Measurements from ENCODE around the gene SLC2A4RG.
A peak's percentile ranks its signal among the peaks of the same experiment; 100 is the strongest.

The SLC2A4RG gene

DNA sequence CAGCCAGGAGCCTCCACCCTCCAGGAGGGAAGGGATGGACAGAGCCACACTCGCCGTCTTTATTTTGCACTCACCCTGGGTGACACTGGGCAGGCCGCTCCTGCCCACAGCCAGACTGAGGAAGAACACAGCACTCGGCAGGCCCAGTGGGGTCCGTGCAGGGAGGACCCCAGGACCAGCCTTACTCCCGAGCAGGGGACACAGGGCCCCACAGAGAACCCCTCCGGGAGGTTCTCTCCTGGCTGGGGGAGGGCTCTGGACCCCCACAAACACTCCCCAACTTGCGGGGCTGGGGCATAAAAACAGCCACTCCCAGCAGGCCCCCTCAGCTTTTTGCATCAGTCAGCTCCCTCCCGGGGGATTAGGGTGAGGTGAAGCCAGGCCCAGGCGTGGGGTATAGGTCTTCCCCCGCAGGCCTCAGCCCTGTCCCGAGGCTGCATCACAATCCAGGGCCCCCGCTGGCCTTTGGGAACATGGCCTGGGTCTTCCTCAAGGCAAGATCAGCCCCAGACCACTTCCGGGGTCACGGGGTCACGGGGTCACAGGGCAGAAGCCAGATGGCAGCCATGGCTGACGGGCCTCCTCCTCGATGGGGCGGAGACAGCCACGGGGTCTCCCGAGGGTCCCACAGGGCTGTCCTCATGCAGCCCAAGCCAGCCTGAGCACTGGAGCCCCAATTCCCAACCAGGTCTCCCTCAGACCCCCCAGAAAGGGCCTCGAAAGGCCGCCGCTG, 39.9 kb upstream of the SLC2A4RG start:
- no peak for DNase-seq (ENCODE audit: low read depth)

DNA sequence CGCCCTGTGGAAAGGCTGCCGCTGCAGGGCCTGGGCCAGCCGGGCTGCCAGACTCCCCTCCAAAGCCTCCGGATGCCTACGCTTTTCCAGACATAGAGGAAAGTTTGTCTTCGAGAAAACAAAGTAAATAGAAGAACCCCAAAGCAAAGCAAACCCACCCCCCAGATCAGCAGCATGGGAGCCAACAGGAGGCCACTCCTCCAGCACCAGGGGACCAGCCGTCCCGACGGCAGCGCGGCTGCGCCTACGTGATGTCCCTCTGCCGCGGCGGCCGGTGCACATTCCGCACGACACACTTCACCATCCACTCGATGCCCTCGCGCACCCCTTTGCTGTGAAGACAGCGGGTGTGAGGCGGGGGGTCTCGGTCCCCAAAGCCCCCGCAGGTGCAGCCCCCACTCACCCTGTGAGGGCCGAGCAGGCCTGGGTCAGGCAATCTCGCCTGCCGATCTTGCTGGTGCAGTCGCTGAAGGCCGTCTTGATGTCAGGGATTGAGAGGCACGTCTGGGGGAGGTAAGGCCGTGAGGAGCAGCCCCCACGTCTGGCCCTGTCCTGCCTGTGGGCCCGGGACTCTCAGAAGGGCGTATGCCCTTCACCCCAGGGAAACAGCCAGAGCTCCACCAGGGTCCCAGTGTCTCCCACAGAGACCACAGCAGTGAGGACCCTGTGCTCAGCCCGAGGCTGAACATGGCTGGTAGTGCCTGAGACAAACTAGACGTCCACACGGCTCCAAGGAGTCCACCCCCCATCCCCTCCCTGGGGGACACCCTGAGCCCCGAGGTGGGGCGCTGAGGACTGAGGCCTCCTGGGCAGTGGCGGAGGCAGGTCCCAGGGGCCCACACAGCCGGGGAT, 39.2 kb upstream of the SLC2A4RG start:
- no peak for DNase-seq (ENCODE audit: low read depth)

DNA sequence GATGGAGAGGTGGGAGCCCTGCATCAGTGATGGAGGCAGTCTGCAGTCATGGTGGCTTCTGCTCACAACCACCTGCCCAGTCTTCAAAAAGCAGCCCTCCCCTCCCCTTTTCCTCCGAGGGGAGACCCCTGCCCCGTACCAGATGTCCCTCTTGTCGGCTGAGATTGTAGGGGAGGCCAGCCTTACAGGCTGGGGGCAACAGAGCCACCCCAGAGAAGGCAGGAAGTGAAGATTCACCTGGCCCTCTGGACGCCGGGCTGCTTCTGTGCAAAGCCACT, 38.6 kb upstream of the SLC2A4RG start:
- no peak for DNase-seq (ENCODE audit: low read depth)

DNA sequence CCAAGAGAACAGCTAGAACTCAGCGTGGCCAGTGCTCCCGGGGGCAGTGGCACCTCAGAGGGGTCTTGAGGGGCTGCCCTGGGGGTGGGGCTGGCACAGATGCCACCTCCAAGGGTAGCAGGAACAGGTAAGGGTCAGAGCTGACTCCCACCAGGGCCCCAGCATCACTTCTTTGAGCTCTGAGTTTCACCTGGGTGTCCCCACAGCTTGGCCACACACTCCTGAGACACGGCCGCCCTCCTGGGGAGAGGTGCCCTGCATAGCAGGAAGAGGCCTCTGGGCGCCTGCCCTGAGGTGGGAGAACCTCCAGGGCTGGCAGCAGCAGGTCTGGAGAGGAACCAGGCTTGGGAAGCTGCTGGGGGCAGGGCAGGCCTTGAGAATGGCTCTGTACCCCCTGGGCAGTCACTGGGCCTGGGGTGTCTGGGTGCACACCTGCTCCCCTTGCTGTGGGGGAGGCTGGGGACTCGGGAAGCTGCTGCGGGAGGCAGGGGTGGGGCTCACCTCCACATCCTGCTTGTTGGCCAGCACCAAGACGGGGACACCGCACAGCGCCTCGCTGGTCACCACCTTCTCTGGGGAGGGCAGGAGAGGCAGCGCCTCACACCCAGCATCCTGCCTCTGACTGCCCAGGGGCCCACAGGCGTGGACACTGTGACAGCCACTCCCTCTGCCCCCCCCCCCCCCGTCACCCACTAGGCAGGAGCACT, 38.1 kb upstream of the SLC2A4RG start:
- no peak for DNase-seq (ENCODE audit: low read depth)

DNA sequence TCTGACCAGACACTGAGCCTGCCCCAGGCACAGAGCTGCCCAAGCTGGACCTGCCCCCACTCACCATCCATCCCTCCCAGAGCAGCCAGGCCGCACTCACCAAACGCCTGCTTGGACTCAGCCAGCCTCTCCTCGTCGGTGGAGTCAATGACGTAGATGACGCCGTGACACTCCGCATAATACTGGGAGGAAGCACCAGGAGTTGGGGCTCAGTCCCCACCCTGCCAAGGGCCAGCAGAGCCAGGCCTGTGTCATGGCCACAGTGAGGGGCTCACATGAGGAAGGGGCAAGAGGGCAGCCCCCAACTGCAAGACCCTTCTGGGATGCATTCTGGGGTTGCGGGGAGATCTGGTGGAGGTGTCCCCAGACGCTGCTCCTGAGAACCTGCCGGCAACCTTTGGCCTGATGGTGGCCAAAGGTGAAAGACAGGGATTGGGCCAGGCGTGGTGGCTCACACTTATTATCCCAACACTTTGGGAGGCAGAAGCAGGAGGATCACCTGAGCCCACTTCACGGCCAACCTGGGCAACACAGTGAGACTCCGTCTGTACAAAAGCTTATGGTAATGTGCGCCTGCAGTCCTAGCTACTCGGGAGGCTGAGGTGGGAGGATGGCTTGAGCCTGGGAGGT, 37.4 kb upstream of the SLC2A4RG start:
- DNase-seq (ENCODE audit: low read depth), result no peak

DNA sequence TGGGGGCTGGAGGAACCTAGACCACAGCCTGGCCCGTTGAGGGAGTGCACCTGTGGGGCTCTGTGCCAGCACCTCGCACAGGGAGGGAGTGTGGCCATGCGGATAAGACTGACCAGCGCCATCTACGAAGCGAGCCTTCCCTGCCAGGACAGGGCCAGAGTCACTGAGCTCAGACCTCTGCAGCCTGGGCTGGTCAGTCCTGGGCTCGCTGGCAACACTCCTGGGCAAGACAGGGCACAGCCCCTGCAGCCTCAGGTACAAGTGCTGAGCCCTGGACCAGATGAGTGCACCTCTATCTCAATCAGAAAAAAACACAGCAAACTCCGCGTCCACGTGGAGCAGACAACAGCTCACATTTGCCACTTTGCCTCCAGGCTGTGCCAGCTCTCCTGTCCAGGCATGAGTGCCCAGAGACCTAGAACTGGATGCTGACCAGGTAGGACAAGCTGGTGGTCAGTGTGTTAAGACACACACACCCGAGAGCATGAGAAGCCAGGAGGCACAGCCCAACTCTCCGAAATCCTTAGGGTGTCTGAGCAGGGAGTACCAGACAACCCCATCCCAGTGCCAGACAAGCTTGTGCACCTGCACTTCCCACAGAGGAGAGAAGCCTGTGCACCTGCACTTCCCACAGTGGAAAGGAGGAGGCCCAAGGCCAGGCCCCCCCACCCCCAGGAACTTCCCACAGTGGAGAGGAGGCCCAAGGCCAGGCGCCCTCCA, 36.7 kb upstream of the SLC2A4RG start:
- DNase-seq (ENCODE audit: low read depth), result no peak

DNA sequence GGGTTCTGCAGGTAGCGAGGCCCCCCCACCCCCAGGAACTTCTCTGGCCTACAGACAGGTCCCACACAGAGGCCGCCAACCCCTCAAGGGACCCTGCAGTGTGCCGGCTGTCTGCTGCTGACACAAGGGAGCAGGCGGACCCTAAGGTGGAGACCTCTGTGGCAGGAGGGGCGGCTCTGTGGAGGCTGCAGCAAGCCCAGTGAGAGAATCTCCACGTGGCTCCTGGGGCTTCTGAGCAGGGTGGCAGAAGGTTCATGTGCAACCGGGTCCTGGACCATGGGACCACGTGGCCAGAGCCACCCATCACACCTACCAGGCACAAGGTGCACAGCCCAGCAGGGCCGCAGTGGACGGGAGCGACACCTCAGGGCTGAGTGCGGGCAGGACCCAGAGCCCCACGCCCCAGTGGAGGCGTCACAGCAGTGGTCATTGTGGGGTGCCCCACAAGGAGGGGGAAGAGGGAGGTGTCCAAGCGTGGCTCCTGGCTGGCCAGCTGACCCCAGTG, 36.1 kb upstream of the SLC2A4RG start:
- no peak for DNase-seq (ENCODE audit: low read depth)

DNA sequence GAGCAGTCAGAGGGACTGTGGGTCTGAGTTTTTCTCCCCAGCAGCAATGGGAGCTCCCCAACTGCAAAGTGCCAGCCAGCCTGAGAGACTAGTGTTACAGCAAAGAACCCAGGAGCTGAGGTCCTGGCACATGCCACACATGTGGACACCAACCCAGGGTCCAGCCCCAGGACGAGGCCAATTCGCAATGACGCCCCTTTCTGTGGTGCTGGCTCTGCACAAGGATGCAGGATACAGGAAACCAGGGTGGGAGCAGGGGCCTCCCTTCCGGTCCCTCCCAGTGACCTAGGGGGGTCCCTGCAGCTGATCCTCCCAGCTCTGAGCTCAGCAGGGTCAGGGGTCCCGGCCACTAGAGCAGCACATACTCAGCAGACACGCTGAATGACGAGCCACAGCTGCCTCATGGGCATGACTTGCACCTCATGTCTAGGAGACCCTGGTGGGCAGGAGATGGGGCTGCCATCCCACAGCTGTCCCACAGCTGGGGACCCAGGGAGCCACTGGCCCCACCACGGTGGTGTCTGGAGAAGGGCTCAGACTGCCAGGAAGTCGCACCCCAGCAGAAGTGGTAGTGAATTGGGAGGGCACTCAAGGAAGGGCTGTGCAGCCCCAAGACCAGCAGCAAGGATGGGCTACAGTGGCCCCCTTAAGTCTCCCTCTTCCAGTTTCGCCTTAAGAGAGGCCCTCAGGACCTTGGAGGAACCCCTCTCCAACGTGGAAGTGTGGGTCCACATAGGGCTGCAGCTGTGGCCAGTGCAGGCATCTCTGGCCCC, 35.4 kb upstream of the SLC2A4RG start:
- no peak for DNase-seq (ENCODE audit: low read depth)

DNA sequence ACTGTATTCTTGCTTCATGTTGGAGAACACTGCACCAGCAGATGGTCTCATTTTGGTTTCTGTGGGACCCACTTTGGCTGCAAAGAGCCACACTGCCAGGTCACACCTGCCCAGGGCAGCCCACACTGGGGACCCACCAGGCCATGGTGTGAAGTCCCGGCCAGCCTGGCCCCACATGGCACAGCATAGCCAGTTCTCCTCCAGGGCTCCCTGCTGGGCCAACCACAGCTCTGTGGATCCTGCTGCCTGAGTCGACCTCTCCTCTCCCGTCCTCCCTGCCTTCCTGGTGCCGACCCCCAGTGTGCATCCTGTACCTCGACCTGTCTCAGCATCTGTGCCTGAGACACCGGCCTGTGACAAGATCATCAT, 34.8 kb upstream of the SLC2A4RG start:
- DNase-seq (ENCODE audit: low read depth), result no peak

DNA sequence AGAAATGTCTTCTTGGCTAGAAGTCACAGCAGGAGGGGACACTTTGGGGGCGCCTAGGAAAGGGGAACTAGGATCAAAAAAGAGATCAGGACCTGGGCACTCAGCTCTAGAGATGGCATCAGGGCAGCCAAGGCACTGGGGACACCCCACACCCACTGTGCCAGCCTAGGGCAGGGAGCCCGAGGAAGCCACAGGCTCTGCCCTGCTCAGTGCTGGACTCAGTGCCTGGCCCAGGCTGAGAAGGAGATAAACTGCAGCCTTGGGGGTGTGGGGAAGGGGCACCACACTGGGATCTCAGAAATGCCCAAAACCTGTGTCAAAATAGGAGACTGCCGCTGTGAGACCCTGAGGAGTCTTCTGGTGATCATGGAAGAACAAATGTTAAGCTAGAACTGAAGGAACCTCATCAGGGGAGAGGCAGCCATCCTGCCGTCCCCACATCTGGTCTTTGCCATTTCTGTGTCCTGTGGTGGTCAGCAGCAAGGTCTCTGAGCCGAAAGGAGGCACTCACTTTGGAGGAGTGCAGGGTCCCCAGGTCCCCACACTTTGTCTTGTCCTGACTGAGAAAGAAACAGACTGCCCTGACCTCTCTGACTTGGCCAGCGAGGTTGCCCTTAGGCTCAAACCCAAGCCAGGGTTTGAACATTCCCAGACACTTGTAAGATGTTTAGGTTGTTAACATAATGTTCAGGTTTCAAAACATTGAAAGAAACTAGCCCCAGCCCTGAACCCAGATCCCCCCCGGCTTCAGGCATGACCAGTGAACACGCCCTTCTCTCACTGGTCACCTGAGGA, 34.1 kb upstream of the SLC2A4RG start:
- DNase-seq (ENCODE audit: low read depth), result no peak

DNA sequence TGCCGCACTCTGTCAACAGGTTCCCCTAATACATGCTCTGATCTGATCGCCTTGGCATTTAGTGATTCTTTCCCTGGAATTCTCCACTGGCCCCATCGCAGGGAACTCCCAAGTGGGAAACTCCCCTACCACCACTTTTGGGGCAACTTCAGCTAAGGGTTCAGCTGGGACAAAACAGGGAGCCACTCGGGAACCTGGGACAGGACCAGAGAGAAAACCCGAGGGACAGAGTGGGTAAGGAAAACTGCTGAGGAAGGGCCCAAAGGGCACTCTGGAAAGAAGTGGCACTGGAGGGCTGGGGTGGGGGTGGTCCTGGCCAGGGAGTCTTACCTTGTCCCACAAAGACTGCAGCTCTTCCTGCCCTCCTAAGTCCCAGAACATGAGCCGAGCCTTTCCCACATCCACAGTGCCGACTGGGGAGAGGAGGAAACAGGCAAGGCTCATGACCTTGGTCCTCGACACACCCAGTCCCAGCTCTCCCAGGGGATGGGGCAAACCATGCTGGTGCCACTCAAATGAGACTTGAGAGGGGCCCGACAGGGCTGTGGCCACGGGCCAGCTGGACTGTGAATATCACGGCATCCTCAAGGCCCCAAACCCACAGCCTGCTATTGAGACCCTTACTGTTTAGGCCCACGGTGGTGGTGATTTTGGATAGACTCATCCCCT, 33.4 kb upstream of the SLC2A4RG start:
- DNase-seq (ENCODE audit: low read depth), result no peak

DNA sequence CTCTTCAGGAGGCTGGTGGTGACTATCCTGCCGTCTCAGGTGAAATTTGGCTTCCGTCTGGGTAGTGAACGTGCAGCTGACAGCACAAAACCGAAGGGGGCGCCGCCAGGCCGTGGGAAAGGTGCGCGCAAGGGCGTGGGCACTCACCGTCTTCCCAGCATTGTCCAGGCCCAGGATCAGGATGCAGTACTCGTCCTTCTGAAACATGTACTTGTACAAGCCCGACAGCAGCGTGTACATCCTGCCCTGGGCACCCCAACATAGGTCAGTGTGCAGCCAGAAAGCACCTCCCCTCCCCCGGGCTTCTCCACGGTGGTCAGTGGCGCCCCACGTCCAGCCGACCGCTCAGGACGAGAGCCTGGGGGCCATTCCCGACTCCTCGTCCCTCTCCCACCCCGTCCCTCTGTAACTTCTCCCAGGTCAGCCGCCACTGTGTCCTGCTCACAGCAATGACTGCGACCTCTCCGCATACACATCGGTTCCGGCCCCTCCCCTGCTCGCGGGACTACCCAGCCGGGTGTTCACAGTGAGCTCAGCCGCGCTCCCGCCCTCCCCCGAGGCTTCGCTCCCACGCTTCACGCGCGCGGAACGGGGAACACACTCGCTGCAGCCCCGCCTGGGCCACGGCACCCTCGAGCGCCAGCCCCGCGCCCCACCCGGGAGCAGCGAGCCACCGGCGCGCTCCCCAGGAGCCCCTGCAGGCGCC, 32.6 kb upstream of the SLC2A4RG start:
- no peak for DNase-seq (ENCODE audit: low read depth)

DNA sequence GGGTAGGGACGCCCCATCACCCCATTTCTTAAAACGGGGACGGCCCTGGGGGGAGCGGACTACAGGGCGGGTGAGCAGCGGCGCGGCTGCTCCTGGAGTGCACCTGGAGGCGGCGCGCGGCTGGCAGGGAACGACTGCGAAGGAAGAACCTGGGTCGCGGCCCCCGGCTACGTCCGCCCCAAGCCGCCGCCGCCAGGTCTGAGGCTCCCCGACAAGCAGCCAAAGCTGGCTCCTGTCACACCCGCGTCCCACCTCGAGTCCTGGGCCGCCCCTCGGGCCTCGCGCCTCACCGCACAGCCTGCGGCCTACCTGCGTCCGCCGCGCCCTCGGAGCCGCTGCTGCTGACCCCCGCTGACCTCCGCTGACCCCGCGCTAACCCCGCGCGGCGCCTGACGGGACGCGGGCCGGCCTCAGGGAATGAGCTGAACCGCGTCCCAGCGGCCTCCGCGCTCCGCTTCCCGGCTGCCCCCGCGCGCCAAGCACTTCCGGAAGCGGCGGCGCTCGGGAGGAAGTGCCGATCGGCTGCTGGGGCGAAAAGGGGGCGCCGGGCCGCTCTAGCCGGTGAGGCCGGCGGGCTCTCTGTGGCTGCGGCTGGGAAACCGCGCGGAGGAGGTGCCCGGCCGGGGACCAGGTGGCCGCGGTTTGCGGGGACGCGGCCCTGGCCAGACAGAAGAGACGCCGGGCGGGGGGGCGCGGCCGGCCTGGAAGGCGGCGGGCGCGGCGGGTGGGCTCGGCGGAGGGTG, 31.8 kb upstream of the SLC2A4RG start, which contains the start of the genes ARFRP1 and ZGPAT:
Gene ARFRP1 (minus strand): TSS at position 419 of the 743 bp plus-strand sequence. CDS start 885 bp downstream, outside the sequence.
Gene ZGPAT (plus strand): TSS at position 482 of the 743 bp plus-strand sequence. CDS start 542 bp downstream, outside the sequence.
- DNase-seq (ENCODE audit: low read depth), result peak; percentile 66

DNA sequence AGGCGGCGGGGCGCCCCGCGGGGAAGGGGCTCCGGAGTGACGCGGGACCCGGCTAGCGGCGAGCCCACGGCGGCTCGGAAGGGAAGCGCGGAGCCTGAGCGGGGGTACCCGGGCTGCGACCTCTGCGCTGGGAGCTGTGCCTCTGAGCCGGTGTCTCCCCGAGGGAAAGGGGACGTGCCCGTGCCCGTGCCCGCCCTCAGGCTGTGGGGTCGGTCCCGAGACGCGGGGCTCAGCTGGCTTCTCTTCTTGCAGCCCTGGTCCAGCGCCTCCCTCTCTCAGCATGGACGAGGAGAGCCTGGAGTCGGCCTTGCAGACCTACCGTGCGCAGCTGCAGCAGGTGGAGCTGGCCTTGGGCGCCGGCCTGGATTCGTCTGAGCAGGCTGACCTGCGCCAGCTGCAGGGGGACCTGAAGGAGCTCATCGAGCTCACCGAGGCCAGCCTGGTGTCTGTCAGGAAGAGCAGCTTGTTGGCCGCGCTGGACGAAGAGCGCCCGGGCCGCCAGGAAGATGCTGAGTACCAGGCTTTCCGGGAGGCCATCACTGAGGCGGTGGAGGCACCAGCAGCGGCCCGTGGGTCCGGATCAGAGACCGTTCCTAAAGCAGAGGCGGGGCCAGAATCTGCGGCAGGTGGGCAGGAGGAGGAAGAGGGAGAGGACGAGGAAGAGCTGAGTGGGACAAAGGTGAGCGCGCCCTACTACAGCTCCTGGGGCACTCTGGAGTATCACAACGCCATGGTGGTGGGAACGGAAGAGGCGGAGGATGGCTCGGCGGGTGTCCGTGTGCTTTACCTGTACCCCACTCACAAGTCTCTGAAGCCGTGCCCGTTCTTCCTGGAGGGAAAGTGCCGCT, 31.1 kb upstream of the SLC2A4RG start:
- no peak for DNase-seq (ENCODE audit: low read depth)

DNA sequence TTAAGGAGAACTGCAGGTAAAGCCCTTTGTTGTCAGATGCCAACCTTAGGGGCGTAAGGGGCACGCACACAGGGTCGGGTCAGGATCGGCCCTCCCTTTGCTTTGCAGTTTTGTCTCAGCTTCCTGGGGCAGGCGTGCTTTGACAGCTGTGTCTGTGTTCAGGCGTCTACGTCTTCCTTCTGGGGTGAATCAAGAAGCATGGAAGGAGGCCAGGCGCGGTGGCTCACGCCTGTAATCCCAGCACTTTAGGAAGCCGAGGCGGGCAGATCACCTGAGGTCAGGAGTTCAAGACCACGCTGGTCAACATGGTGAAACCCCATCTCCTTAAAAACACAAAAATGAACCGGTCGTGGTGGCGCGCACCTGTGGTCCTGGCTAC, 30.4 kb upstream of the SLC2A4RG start:
- no peak for DNase-seq (ENCODE audit: low read depth)

DNA sequence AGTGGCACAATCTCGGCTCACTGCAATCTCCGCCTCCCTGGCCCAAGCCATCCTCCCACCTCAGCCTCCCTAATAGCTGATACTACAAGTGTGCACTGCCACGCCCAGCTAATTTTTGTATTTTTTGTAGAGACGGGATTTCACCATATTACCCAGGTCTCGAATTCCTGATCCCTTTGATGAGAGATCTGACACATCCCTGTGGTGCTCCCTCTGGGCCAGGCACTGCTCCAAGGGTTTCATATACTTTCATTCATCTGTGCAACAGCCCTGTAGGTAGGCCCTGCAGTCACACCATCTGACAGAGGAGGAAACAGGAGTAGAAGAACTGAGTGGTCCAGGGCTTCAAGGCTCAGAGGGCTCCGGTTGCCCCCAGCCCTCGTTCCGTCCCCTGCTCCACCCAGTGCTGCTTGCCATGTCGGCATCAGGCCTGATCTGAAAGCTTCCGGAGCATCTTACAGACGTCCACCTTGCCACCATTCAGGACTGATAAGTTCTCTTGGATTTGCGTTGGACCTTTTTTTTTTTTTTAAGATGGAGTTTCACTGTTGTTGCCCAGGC, 28.4 kb upstream of the SLC2A4RG start:
- no peak for DNase-seq (ENCODE audit: low read depth)

DNA sequence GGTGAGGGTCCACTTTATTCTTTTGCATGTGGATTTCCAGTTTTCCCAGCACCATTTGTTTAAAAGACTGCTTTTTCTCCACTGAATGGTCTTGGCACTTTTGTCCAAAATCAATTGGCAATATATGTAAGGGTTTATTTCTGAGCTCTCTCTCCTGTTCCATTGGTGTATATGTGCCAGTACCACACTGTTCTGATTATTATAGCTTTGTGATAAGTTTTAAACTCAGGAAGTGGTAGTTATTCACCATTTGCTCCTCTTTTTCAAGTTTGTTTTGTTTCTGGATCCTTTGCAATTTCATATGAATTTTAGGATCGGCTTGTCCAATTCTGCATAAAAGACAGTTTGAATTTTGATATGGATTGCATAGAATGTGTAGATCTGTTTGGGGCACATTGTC, 27.4 kb upstream of the SLC2A4RG start:
- no peak for DNase-seq (ENCODE audit: low read depth)
